Measurements from ENCODE around the gene UBAC2. TPM values are rescaled to one million over a fixed set of nuclear protein-coding genes. Genes with fewer than 3 reads are reported as not detected.

Gene UBAC2
- total RNA-seq, 1 donor from 2014 or later, result 64.3 TPM

- H3K27ac Mint-ChIP-seq, result no peak overlapping the region
- H3K27me3 Mint-ChIP-seq (ENCODE audit: low read depth), result no peaks in the 10 kb centered on the region
- DNase-seq (ENCODE audit: low spot score in 2 of 2, unreplicated experiment in 2 of 2), result no peak
- no peak overlapping the region for H3K4me3 Mint-ChIP-seq
- H3K9me3 Mint-ChIP-seq, result no peaks in the 10 kb centered on the region
- H3K36me3 Mint-ChIP-seq, result peaks cover 22% of the 10 kb centered on the region
- TF ChIP-seq CTCF (IDR thresholded peaks at IDR 0.05; ENCODE audit: unreplicated experiment), result no peak
- H3K4me1 Mint-ChIP-seq, result peaks cover 9% of the 10 kb centered on the region
Measured at GRCh38 chr13:99361197-99361596, 160.5 kb downstream of the UBAC2 start.

DNA sequence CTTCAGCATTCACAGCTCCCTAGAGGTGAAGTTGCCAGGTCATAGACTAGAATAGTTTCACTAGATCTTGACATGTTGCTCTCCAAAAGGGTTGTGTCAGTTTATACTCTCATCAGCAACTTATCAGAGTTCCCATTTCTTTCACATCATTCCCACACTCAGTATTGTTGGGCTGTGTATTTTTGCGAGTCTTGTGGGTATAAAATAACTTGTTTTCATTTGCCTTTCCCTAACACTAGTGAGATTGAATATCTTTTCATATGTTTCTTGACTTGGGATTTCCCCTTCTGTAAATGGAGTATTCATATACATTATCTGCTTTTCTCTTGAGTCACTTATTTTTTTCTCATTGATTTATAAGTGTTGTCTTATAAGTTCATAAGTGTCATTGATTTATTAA lies 161.7 kb downstream of the UBAC2 start:
- Mint-ChIP-seq H3K27ac (no peak overlapping the region), H3K9me3 (no peaks in the 10 kb centered on the region), H3K27me3 (ENCODE audit: low read depth) (no peaks in the 10 kb centered on the region), H3K4me3 (no peak overlapping the region), H3K36me3 (peaks cover 19% of the 10 kb centered on the region), H3K4me1 (no peaks in the 10 kb centered on the region)
- no peak for TF ChIP-seq CTCF (IDR thresholded peaks at IDR 0.05; ENCODE audit: unreplicated experiment)
- no peak for DNase-seq (ENCODE audit: low spot score in 2 of 2, unreplicated experiment in 2 of 2)

DNA sequence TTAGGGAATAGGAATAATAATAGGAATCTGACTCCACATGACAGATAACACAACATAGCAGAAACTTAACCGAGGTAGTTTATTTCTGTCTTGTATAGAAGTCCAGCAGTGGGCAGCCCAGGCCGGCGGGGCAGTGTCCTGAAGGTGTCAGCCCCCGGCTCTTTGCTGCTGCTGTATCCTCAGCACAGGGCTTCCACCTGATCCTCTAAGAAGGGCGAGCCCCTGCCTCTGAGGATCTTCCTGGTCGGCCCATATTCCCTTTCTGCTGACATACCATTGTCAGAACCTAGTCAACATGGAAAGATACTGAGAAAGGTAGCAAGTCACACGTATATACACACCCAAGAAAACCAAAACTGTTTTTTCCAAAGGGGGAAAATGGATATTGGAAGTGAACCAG lies 162.7 kb downstream of the UBAC2 start:
- Mint-ChIP-seq H3K36me3 (peaks cover 24% of the 10 kb centered on the region), H3K4me3 (no peak overlapping the region), H3K4me1 (no peaks in the 10 kb centered on the region), H3K27me3 (ENCODE audit: low read depth) (no peaks in the 10 kb centered on the region), H3K27ac (no peak overlapping the region), H3K9me3 (no peaks in the 10 kb centered on the region)
- TF ChIP-seq CTCF (IDR thresholded peaks at IDR 0.05; ENCODE audit: unreplicated experiment), result no peak
- DNase-seq (ENCODE audit: low spot score in 2 of 2, unreplicated experiment in 2 of 2), result no peak

DNA sequence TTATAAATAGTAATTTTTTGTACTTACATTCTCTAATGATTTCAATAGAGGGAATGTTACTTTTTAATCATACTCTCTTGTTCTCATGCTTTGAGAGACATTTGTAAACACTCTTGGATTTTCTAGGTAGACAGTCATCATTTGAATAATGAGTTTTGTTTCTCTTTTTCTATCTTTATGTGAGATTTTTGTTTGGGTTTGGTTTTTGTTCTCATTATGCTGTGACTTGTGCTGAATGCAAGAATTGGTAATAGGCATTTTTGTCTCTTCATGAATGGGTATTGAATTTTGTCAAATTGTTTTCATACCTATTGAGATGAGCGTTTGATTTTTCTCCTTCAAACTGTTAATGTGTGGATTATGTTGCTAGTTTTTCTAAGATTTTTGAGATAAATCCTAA lies 163.3 kb downstream of the UBAC2 start:
- no peak for DNase-seq (ENCODE audit: low spot score in 2 of 2, unreplicated experiment in 2 of 2)
- TF ChIP-seq CTCF (IDR thresholded peaks at IDR 0.05; ENCODE audit: unreplicated experiment), result no peak
- peaks cover 19% of the 10 kb centered on the region for H3K36me3 Mint-ChIP-seq
- no peaks in the 10 kb centered on the region for H3K9me3 Mint-ChIP-seq
- H3K4me1 Mint-ChIP-seq, result no peaks in the 10 kb centered on the region
- H3K27ac Mint-ChIP-seq, result no peak overlapping the region
- no peak overlapping the region for H3K4me3 Mint-ChIP-seq
- no peaks in the 10 kb centered on the region for H3K27me3 Mint-ChIP-seq (ENCODE audit: low read depth)

DNA sequence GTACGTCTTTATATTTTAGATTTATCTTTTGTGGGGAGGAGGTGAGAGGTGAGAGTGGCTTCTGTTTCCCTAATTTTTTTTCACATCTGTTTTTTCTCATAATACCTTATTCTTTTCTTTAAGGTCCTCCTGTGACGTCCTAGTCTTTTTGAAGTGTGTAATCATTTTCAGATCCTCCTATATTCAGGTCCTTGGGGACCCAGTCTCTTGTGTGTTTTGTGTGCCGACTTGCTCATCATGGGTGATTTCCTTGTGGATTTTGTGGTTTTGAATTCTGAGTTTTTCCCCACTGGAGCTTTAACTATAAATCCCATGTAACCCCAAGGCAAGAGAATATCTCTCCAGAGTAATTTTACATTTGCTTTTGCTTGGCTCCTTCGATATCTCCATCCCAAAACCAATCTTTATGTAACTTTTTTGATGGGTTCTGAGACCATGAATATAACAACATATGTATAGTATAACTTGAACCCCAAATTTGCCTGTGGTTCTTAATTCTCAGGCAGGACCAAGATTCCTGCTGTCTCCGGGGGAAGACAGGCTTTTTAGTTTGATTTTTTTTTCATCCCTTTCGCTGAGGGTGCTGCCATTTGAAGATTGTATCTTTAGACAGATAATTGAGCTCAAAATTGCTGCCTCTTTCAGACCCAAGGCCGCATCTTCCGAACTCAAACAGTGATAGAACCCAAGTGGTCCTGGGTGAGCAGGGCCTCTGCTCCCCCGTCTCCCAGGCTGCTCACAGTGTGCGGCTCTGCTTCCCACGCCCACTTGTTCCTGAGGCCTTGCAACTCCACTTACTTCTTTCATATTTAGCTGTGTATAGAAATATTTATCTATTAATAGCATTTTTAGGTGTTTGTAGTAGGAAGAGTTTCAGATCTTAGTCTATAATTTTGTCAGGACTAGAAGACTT lies 165.7 kb downstream of the UBAC2 start:
- H3K9me3 Mint-ChIP-seq, result no peaks in the 10 kb centered on the region
- H3K4me1 Mint-ChIP-seq, result no peaks in the 10 kb centered on the region
- H3K36me3 Mint-ChIP-seq, result peaks cover 30% of the 10 kb centered on the region
- H3K27ac Mint-ChIP-seq, result no peak overlapping the region
- no peak overlapping the region for H3K4me3 Mint-ChIP-seq
- no peak for DNase-seq (ENCODE audit: low spot score in 2 of 2, unreplicated experiment in 2 of 2)
- H3K27me3 Mint-ChIP-seq (ENCODE audit: low read depth), result no peaks in the 10 kb centered on the region
- no peak for TF ChIP-seq CTCF (IDR thresholded peaks at IDR 0.05; ENCODE audit: unreplicated experiment)
